HEK293 (cell line): ENCODE measurements around the gene HMGCS1.

Experiments
- CTCF ChIP-seq: fragments of 450-650 bp; formaldehyde crosslinking; IDR thresholded peaks from 2 replicates; pipeline ENCODE4 v1.5.1; 2016; ENCODE audit warnings: missing biosample characterization, missing genetic modification characterization
- HOXA7 ChIP-seq: sonication (generic); formaldehyde crosslinking; IDR thresholded peaks from 2 replicates; pipeline ENCODE4 v1.8.1; 2022; ENCODE audit warnings: missing genetic modification reagents, borderline replicate concordance
- KLF16 ChIP-seq: fragments of 450-650 bp; formaldehyde crosslinking; IDR thresholded peaks from 2 replicates; pipeline ENCODE4 v1.5.1; 2017; ENCODE audit warnings: missing biosample characterization, missing genetic modification characterization
- REST ChIP-seq: fragments of 450-650 bp; formaldehyde crosslinking; IDR thresholded peaks from 2 replicates; pipeline ENCODE4 v1.5.1; 2016; ENCODE audit warnings: missing biosample characterization, missing genetic modification characterization
- ZBTB11 ChIP-seq: fragments of 450-650 bp; formaldehyde crosslinking; conservative IDR thresholded peaks from 2 replicates; pipeline ENCODE4 v1.5.1; 2016; ENCODE audit warnings: low read depth, missing biosample characterization, missing genetic modification characterization
- ZBTB26 ChIP-seq: fragments of 450-650 bp; formaldehyde crosslinking; optimal IDR thresholded peaks from 2 replicates; pipeline ENCODE3; 2016; ENCODE audit warnings: missing biosample characterization, mild to moderate bottlenecking, missing genetic modification characterization
- ZBTB44 ChIP-seq: fragments of 450-650 bp; IDR thresholded peaks from 2 replicates; pipeline ENCODE4 v1.5.1; 2018; ENCODE audit warnings: missing biosample characterization, mild to moderate bottlenecking, missing genetic modification characterization
- ZEB2 ChIP-seq: fragments of 450-650 bp; formaldehyde crosslinking; IDR thresholded peaks from 2 replicates; pipeline ENCODE4 v1.5.1; 2016; ENCODE audit warnings: missing biosample characterization, missing genetic modification characterization
- ZFHX2 ChIP-seq: fragments of 450-650 bp; formaldehyde crosslinking; conservative IDR thresholded peaks from 2 replicates; pipeline ENCODE4 v1.5.1; 2016; ENCODE audit warnings: missing biosample characterization, missing genetic modification characterization
- ZFP3 ChIP-seq: fragments of 450-650 bp; formaldehyde crosslinking; IDR thresholded peaks from 2 replicates; pipeline ENCODE4 v1.5.1; 2016; ENCODE audit warnings: low read depth, missing biosample characterization, missing genetic modification characterization
- ZNF513 ChIP-seq: fragments of 450-650 bp; IDR thresholded peaks from 2 replicates; pipeline ENCODE4 v1.5.1; 2018; ENCODE audit warnings: missing biosample characterization, missing genetic modification characterization
- ZNF626 ChIP-seq: fragments of 450-650 bp; sonication (Bioruptor Pico); formaldehyde crosslinking; IDR thresholded peaks from 2 replicates; pipeline ENCODE4 v1.5.1; 2018; ENCODE audit warnings: missing biosample characterization, missing genetic modification characterization, inconsistent platforms

- no peak for TF ChIP-seq CTCF (tag by site-specific recombination)
- TF ChIP-seq HOXA7 (CRISPR knock-in tag): no peak
- TF ChIP-seq KLF16 (tag by site-specific recombination): no peak
- TF ChIP-seq ZBTB26 (tag by site-specific recombination): no peak
- TF ChIP-seq ZNF626: no peak
- no peak for TF ChIP-seq ZBTB44 (tag by site-specific recombination)
- TF ChIP-seq ZFP3 (tag by site-specific recombination): no peak
- TF ChIP-seq REST: no peak
- TF ChIP-seq ZBTB11: no peak
- TF ChIP-seq ZFHX2 (tag by site-specific recombination): no peak
- TF ChIP-seq ZNF513 (tag by site-specific recombination): no peak
- no peak for TF ChIP-seq ZEB2 (tag by site-specific recombination)
Measured at GRCh38 chr5:43354774-43355173, 41.6 kb upstream of the HMGCS1 start.
